H1 (cell line): ENCODE measurements around the gene REPIN1. TPM values are rescaled to one million over a fixed set of nuclear protein-coding genes. Genes with fewer than 3 reads are reported as not detected.

Source experiments
- ATF3 ChIP-seq: IDR thresholded peaks from 2 replicates; pipeline ENCODE4 v1.6.1; 2011; ENCODE audit warnings: low read depth, mild to moderate bottlenecking, low read length; ENCODE audit not compliant: insufficient read depth
- CHD2 ChIP-seq: IDR thresholded peaks from 2 replicates; pipeline ENCODE4 v1.6.1; 2012; ENCODE audit warnings: low read length, improper control_type of control experiment
- CHD7 ChIP-seq: fragments of 300-600 bp; sonication (generic); IDR thresholded peaks from 2 replicates; pipeline ENCODE4 v1.7.1; 2012; ENCODE audit warnings: low read length, moderate library complexity, mild to moderate bottlenecking, inconsistent platforms; ENCODE audit not compliant: insufficient replicate concordance
- CREB1 ChIP-seq: IDR thresholded peaks from 2 replicates; pipeline ENCODE4 v1.6.1; 2012; ENCODE audit warnings: inconsistent platforms
- EP300 ChIP-seq, 2 experiments: IDR thresholded peaks; 1 replicate in 1 of 2; 2 replicates in 1 of 2; pipeline ENCODE4 v1.6.1; 2011 to 2012; ENCODE audit warnings: low read depth in 2 of 2, low read length in 2 of 2, mild to moderate bottlenecking in 2 of 2, borderline replicate concordance in 1 of 2, inconsistent platforms in 1 of 2, moderate library complexity in 1 of 2
- EZH2 ChIP-seq: fragments of 200-600 bp; sonication (generic); IDR thresholded peaks from 2 replicates; pipeline ENCODE4 v1.7.1; 2012; ENCODE audit warnings: low read depth, mild to moderate bottlenecking, moderate library complexity, low read length, inconsistent platforms; ENCODE audit not compliant: severe bottlenecking
- POU5F1 ChIP-seq: IDR thresholded peaks from 2 replicates; pipeline ENCODE4 v1.6.1; 2011; ENCODE audit warnings: low read depth, mild to moderate bottlenecking, low read length, moderate library complexity
- SAP30 ChIP-seq: fragments of 300-600 bp; sonication (generic); IDR thresholded peaks from 2 replicates; pipeline ENCODE4 v1.7.1; 2012; ENCODE audit warnings: low read length, moderate library complexity, mild to moderate bottlenecking, inconsistent platforms; ENCODE audit not compliant: insufficient read depth, insufficient replicate concordance
- SIRT6 ChIP-seq: IDR thresholded peaks from one replicate; pipeline ENCODE4 v1.7.1; 2012; ENCODE audit warnings: low read length, inconsistent platforms
- TAF7 ChIP-seq: optimal IDR thresholded peaks from 2 replicates; pipeline ENCODE3; 2011; ENCODE audit warnings: low read depth, mild to moderate bottlenecking, inconsistent platforms, low read length, moderate library complexity, borderline replicate concordance
- TCF12 ChIP-seq: IDR thresholded peaks from 2 replicates; pipeline ENCODE4 v1.6.1; 2011; ENCODE audit warnings: low read depth, mild to moderate bottlenecking, low read length
- TEAD4 ChIP-seq: IDR thresholded peaks from 2 replicates; pipeline ENCODE4 v1.6.1; 2012; ENCODE audit warnings: low read depth, low read length, inconsistent platforms, mixed read lengths
- polyA plus RNA-seq, 7 experiments: library from polyadenylated mRNA; depleted of rRNA in 3 of 7; stranded (reverse) in 5 of 7; unstranded in 2 of 7; fragments of >200 nt in 5 of 7; fragments of 200-250 nt in 2 of 7; gene quantifications; 1 replicate in 5 of 7; 2 replicates in 1 of 7; 4 replicates in 1 of 7; pipeline versions ENCODE4 v1.2.1 to v1.2.3, GENCODE V29; 2011 to 2013; ENCODE audit warnings: missing spikeins in 2 of 7, mixed read lengths in 2 of 7
- total RNA-seq: library from RNA; stranded (reverse); fragmentation: NEBNext Ultra II Directional; extraction: Animal tissue kit (Norgen Biotek cat#: 25700); gene quantifications from 2 replicates; pipeline ENCODE4 v1.2.1, GENCODE V29; 2021

REPIN1 gene
- total and polyA plus RNA-seq, 2 of the 8 experiments (the other 6 are each of a cell fraction or from before 2014, with no cell fraction given): 98.6 to 125 TPM

DNA sequence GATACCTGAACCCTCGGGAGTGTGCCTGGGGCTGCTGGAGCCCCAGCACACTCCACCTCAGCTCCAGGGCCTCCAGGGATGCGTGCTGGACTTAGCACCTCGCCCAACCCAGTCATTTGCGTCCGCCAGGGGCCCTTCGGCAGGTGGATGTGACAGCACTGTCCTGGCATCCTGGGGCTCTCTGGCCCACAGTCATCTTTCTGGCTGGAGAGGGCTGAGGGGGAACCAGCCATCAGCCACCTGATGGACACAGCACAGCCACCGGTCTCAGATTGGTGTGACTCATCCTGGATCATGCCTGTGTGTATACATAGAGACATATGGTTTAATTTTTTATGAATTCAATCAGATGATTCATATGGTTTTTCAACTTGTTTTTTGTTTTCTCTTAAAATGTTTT is 21.6 kb downstream of the REPIN1 start (continued):
- TF ChIP-seq CHD7 (no peak), TAF7 (no peak), EZH2 (no peak), ATF3 (no peak), CREB1 (no peak), TCF12 (no peak), POU5F1 (no peak), EP300 (IDR thresholded peaks at IDR 0.05; ENCODE audit: borderline replicate concordance in 1 of 2, low read depth in 2 of 2, low read length in 2 of 2) (no peak), TEAD4 (no peak), SAP30 (no peak), CHD2 (no peak), SIRT6 (no peak)
